Nephron progenitor cell (in vitro differentiated cells): ENCODE measurements around the gene TAB2.

Source experiments
- DNase-seq: peaks from one replicate; pipeline ENCODE4 v3.0.0; 2021
- H3K27ac Mint-ChIP-seq: 2 replicates; pipeline ENCODE4 v1.8.0; 2021; ENCODE audit warnings: mild to moderate bottlenecking, moderate library complexity, mixed read lengths
- H3K27me3 Mint-ChIP-seq: 2 replicates; pipeline ENCODE4 v1.8.0; 2021; ENCODE audit warnings: mild to moderate bottlenecking, low read depth, mixed read lengths; ENCODE audit not compliant: poor library complexity
- H3K36me3 Mint-ChIP-seq: 2 replicates; pipeline ENCODE4 v1.8.0; 2021; ENCODE audit warnings: low read depth, mixed read lengths
- H3K4me1 Mint-ChIP-seq: 2 replicates; pipeline ENCODE4 v1.8.0; 2021; ENCODE audit warnings: mixed read lengths
- H3K4me3 Mint-ChIP-seq: 2 replicates; pipeline ENCODE4 v1.8.0; 2021; ENCODE audit warnings: mild to moderate bottlenecking, moderate library complexity, mixed read lengths
- H3K9me3 Mint-ChIP-seq: 2 replicates; pipeline ENCODE4 v1.8.0; 2021; ENCODE audit warnings: mild to moderate bottlenecking, moderate library complexity, mixed read lengths
- CTCF ChIP-seq: fragments of 200-600 bp; sonication (generic); IDR thresholded peaks from 2 replicates; pipeline ENCODE4 v1.5.0; 2021; ENCODE audit warnings: antibody characterized with exemption

Gene TAB2

DNA sequence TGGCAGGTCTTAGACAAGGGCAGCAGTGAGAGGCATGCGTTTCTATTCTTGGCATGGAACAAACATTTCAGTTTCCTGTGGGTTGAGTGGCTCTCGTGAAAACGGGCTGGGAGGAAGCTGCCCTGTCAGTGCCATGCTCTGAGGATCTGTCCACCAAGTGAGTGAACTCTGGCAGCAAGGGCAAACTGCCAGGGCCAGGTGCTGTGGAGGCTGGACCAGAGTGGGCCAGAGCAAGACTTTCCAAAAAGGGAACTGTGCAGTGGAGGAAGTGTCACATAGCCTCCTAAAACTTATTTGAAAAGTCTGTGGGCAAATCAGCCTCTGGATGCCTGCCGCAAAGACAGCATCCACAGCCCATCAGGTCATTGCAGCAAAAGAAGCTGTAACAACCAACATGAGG, 44.2 kb upstream of the TAB2 start:
- H3K9me3 Mint-ChIP-seq, result peaks cover 15% of the 10 kb centered on the region
- H3K4me3 Mint-ChIP-seq, result no peak overlapping the region

DNA sequence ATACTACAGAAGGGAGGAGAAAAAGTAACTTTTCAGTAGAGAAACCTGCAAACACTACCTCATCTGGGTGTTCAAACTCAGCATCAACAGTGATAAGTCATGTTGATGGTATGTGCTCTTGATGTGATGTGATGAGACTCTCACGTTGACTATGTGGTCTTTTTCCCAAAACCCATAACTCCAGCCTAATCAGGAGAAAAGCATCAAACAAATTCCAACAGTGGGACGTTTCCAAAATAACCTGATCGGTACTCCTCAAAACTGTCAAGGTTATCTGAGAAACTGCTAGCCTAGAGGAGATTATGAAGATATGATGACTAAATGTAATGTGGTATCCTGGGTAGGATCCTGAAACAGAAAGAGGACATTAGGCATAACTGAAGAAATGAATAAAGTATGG, 41.9 kb upstream of the TAB2 start:
- H3K36me3 Mint-ChIP-seq, result peaks cover 4% of the 10 kb centered on the region
- no peak overlapping the region for H3K27ac Mint-ChIP-seq
- peaks cover 15% of the 10 kb centered on the region for H3K9me3 Mint-ChIP-seq
- peaks cover 4% of the 10 kb centered on the region for H3K4me1 Mint-ChIP-seq
- H3K27me3 Mint-ChIP-seq, result peaks cover 8% of the 10 kb centered on the region
- no peak for DNase-seq
- TF ChIP-seq CTCF, result no peak
- H3K4me3 Mint-ChIP-seq, result no peak overlapping the region

More for the DNA sequence above, 44.2 kb upstream of the TAB2 start:
- no peak for TF ChIP-seq CTCF
- H3K27ac Mint-ChIP-seq, result no peak overlapping the region
- H3K27me3 Mint-ChIP-seq, result peaks cover 3% of the 10 kb centered on the region
- peaks cover 4% of the 10 kb centered on the region for H3K36me3 Mint-ChIP-seq
- DNase-seq, result no peak
- H3K4me1 Mint-ChIP-seq, result peaks cover 4% of the 10 kb centered on the region

DNA sequence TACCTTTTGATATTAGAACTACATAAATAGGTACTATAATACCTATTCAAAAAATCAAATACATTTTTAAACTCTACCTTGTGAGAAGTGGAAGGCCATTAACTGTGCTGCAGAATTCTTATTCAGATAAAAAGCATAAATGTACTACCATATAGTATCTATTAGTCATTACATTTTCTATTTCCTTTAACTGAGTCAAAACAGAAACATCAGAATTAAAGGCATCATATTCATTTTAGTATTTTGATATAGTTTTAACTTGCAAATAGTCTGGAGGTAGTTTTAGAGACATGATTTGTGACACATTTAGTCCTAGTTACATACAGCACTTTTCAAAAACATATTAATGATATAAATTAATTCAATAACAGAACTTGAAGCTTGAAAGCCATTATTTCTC, 39.9 kb upstream of the TAB2 start:
- Mint-ChIP-seq H3K27ac (no peak overlapping the region), H3K4me3 (no peak overlapping the region), H3K27me3 (peaks cover 17% of the 10 kb centered on the region), H3K9me3 (peaks cover 3% of the 10 kb centered on the region), H3K36me3 (no peaks in the 10 kb centered on the region), H3K4me1 (peaks cover 4% of the 10 kb centered on the region)
- no peak for TF ChIP-seq CTCF
- DNase-seq, result no peak

GRCh38 chr6:149278997-149279396, 38.5 kb upstream of the TAB2 start:
- Mint-ChIP-seq H3K27ac (no peak overlapping the region), H3K4me3 (no peak overlapping the region), H3K36me3 (no peaks in the 10 kb centered on the region)

DNA sequence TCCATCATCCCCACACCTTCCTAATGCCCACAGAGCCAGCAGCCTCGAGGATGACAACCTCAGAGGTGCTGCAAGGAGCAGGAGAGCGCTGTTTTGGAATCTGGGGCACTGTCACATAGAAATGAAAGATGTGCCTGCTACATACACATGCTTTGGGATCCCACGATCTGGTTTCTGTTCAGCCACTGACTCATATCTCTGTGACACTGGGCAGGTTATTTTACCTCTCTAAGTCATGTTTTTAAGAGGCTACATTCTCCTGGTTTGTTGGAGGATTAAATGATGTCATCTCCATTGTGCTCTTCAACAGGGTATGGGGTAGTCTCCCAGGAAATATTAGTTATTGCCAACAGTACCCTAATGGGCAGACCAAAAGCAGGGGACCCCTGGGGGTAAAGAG, 32.6 kb upstream of the TAB2 start:
- peaks cover 17% of the 10 kb centered on the region for H3K27me3 Mint-ChIP-seq
- DNase-seq, result no peak
- H3K9me3 Mint-ChIP-seq, result no peaks in the 10 kb centered on the region
- H3K27ac Mint-ChIP-seq, result no peak overlapping the region
- H3K4me3 Mint-ChIP-seq, result no peak overlapping the region
- no peak for TF ChIP-seq CTCF
- no peaks in the 10 kb centered on the region for H3K4me1 Mint-ChIP-seq
- H3K36me3 Mint-ChIP-seq, result no peaks in the 10 kb centered on the region

More at GRCh38 chr6:149278997-149279396, 38.5 kb upstream of the TAB2 start:
- DNase-seq, result no peak
- Mint-ChIP-seq H3K27me3 (peaks cover 21% of the 10 kb centered on the region), H3K9me3 (no peaks in the 10 kb centered on the region), H3K4me1 (peaks cover 4% of the 10 kb centered on the region)
- no peak for TF ChIP-seq CTCF

- DNase-seq, result no peak
- Mint-ChIP-seq H3K36me3 (no peaks in the 10 kb centered on the region), H3K4me3 (no peak overlapping the region), H3K9me3 (no peaks in the 10 kb centered on the region), H3K4me1 (no peaks in the 10 kb centered on the region), H3K27ac (no peak overlapping the region), H3K27me3 (peaks cover 17% of the 10 kb centered on the region)
- no peak for TF ChIP-seq CTCF
Observed at GRCh38 chr6:149285626-149286025, 31.9 kb upstream of the TAB2 start.
